Activated naive CD4-positive, alpha-beta T cell (primary cell): ENCODE data around the gene PM20D2.
"Not testable (repeated sequence)": the region's sequence is repeated elsewhere in the genome, so short reads cannot be mapped to it uniquely, and the experiment has no call there.

Experiments used
- DNase-seq, 4 experiments: peaks; one replicate each; lab custom pipeline; 2025; lab: John Stamatoyannopoulos, UW

The PM20D2 gene

GRCh38 chr6:89145956-89146717 lies at the start of gene PM20D2:
Gene PM20D2, plus strand, starts transcription at chr6:89146055. Its CDS starts 90 bp downstream, at chr6:89146145.
- DNase-seq, result peak; percentile 7 to 45 (median 36)

- DNase-seq, result no peak
Measured at GRCh38 chr6:89098461-89098860, 47.4 kb upstream of the PM20D2 start.

GRCh38 chr6:89100114-89100513 lies 45.7 kb upstream of the PM20D2 start:
- no peak for DNase-seq

- no peak for DNase-seq
Measured at GRCh38 chr6:89110284-89110683, 35.6 kb upstream of the PM20D2 start.

GRCh38 chr6:89111933-89112332 lies 33.9 kb upstream of the PM20D2 start:
- DNase-seq, result no peak

GRCh38 chr6:89116702-89117101 lies 29.2 kb upstream of the PM20D2 start:
- DNase-seq, result no peak

GRCh38 chr6:89117211-89118108 lies 28.4 kb upstream of the PM20D2 start, which contains the start of gene SRSF12:
Gene SRSF12, minus strand, starts transcription at chr6:89118071. Its CDS starts 184 bp downstream, at chr6:89117887.
- peak in 1 of 4 experiments; percentile 27 for DNase-seq

GRCh38 chr6:89118931-89119330 lies 26.9 kb upstream of the PM20D2 start:
- no peak for DNase-seq

GRCh38 chr6:89120371-89120770 lies 25.5 kb upstream of the PM20D2 start:
- DNase-seq, result no peak

- no peak for DNase-seq
Measured at GRCh38 chr6:89121934-89122333, 23.9 kb upstream of the PM20D2 start.

- DNase-seq, result no peak
Measured at GRCh38 chr6:89122625-89123024, 23.2 kb upstream of the PM20D2 start.

GRCh38 chr6:89128256-89128671 lies 17.6 kb upstream of the PM20D2 start:
- not testable (repeated sequence) for DNase-seq

- no peak for DNase-seq
Measured at GRCh38 chr6:89131599-89131998, 14.3 kb upstream of the PM20D2 start.

- no peak for DNase-seq
Measured at GRCh38 chr6:89132057-89132456, 13.8 kb upstream of the PM20D2 start.

GRCh38 chr6:89133981-89134380 lies 11.9 kb upstream of the PM20D2 start:
- DNase-seq, result no peak

- no peak for DNase-seq
Measured at GRCh38 chr6:89134723-89135122, 11.1 kb upstream of the PM20D2 start.

GRCh38 chr6:89138173-89138572 lies 7.7 kb upstream of the PM20D2 start:
- DNase-seq, result no peak

- DNase-seq, result no peak
Measured at GRCh38 chr6:89139509-89140346, 6.1 kb upstream of the PM20D2 start.

- DNase-seq, result no peak
Measured at GRCh38 chr6:89140347-89141156, 5.3 kb upstream of the PM20D2 start.

GRCh38 chr6:89144354-89144906 lies 1.4 kb upstream of the PM20D2 start:
- DNase-seq, result no peak
